Left ventricle myocardium inferior (tissue), 1 donor: ENCODE data around the gene SPTLC3. TPM values are rescaled to one million over a fixed set of nuclear protein-coding genes. Genes with fewer than 3 reads are reported as not detected.

Experiments used
- DNase-seq: peaks from one replicate; pipeline ENCODE4 v3.0.0-alpha.2; 2020
- H3K27ac ChIP-seq: fragments of 200-600 bp; replicated peaks from 2 replicates; pipeline ENCODE4 v1.8.0; 2021
- H3K27me3 ChIP-seq: fragments of 200-600 bp; 2 replicates; pipeline ENCODE4 v1.8.0; 2021; ENCODE audit warnings: low read depth
- H3K36me3 ChIP-seq: fragments of 200-600 bp; 2 replicates; pipeline ENCODE4 v1.8.0; 2021
- H3K4me1 ChIP-seq: fragments of 200-600 bp; 2 replicates; pipeline ENCODE4 v1.8.0; 2021
- H3K4me3 ChIP-seq: fragments of 200-600 bp; 2 replicates; pipeline ENCODE4 v1.8.0; 2021; ENCODE audit warnings: mild to moderate bottlenecking, moderate library complexity
- H3K9me3 ChIP-seq: fragments of 200-600 bp; replicated peaks from 2 replicates; pipeline ENCODE4 v1.8.0; 2021
- CTCF ChIP-seq: fragments of 200-600 bp; IDR thresholded peaks from 2 replicates; pipeline ENCODE4 v1.8.0; 2021; ENCODE audit warnings: antibody characterized with exemption, mild to moderate bottlenecking, borderline replicate concordance
- intact Hi-C: fragments of 100-400 bp; cut with micrococcal nuclease; formaldehyde crosslinking; loops from one replicate; pipeline ENCODE4 v1.11.0; 2022
- total RNA-seq: library from RNA; stranded (reverse); fragmentation: NEBNext Ultra II Directional; extraction: Animal tissue kit (Norgen Biotek cat#: 25700); gene quantifications from one replicate; pipeline ENCODE4 v1.2.1, GENCODE V29; 2021
- donor health status: DM: no; HTN: yes; CAD: no; lungs with severe emphysema.

SPTLC3 gene
- total RNA-seq, 1 donor from 2014 or later = 9.0 TPM

DNA sequence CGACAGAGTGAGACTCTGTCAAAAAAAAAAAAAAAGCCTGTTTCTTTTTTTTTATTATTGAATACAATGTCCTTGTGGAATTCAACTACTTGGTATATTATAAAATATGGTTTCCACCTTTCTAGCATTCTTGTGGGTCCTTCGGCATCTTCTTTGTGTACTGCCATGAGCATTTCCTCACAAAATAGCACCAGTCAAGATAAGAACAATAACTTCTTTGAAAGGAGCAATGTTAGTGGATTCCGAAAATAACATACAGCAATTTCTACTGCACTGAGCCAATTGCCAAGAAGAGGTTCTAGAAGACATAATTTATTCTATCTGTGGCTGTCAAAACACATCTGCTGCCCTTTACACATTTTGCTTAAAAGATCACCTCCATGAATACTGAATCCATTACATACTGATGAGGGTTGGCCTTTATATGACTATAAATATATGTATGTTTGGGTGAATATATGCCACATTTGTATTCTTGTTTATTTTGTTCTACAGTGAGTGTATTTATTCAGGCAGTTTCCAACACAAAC, 19.1 kb upstream of the SPTLC3 start:
- H3K36me3 ChIP-seq = no peaks in the 10 kb centered on the region
- peaks cover 6% of the 10 kb centered on the region for H3K27me3 ChIP-seq
- no peak overlapping the region for H3K4me3 ChIP-seq
- DNase-seq = no peak
- H3K4me1 ChIP-seq = no peaks in the 10 kb centered on the region
- intact Hi-C loops = no loop called here
- H3K27ac ChIP-seq = no peak overlapping the region
- TF ChIP-seq CTCF = no peak
- no peaks in the 10 kb centered on the region for H3K9me3 ChIP-seq

DNA sequence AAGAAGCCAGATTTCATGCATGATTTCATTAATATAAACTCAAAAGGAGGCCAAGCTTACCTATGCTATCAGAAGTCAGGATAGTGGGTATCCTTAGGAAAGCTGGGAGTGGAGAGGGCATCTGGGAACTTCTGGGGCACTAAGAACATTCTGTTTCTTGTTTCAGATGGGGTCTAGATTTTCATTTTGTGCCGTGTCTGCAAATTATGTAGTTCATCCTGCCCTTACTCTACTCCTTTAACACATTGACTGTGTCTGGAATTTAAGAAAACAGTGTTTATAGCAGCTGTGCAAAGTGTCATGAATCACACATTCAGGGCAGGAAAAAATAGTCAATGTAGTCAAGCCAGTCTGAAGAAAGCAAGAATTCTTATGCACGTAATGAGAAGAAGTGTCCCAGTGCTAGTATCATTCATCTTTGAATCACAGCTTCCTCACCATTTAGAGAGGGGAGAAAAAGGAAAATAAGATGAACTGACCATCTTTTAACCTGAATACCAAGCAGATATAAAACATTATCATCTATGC, 11.6 kb upstream of the SPTLC3 start:
- no peak for DNase-seq
- TF ChIP-seq CTCF = no peak
- intact Hi-C loops = no loop called here
- no peak overlapping the region for H3K27ac ChIP-seq
- H3K4me3 ChIP-seq = no peak overlapping the region
- no peaks in the 10 kb centered on the region for H3K9me3 ChIP-seq
- no peaks in the 10 kb centered on the region for H3K4me1 ChIP-seq
- H3K36me3 ChIP-seq = no peaks in the 10 kb centered on the region
- H3K27me3 ChIP-seq = no peaks in the 10 kb centered on the region

GRCh38 chr20:12998046-12998445, 10.7 kb upstream of the SPTLC3 start:
- Histone ChIP-seq H3K4me1 (no peaks in the 10 kb centered on the region), H3K4me3 (no peak overlapping the region), H3K9me3 (no peaks in the 10 kb centered on the region), H3K27me3 (no peaks in the 10 kb centered on the region), H3K36me3 (no peaks in the 10 kb centered on the region), H3K27ac (no peak overlapping the region)
- DNase-seq = no peak
- intact Hi-C loops = no loop called here
- TF ChIP-seq CTCF = no peak

DNA sequence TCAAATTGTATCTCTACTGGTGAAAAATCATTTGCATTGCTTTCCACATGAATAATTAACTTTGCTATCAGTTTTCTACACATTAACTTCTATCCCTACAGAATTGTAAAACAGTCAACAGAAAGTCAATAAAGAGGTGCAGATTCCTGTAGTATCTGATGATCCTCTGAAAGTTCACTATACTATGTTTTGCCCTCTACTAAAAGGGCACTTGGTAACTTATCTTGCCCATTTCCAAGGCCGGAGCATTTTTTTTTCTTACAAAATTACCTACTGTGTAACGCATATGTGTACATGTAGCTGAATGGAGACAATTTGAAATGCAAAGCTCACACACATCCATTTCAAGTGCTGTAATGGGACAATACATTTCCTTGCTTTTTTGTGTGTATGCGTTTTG, 9.6 kb upstream of the SPTLC3 start:
- Histone ChIP-seq H3K36me3 (no peaks in the 10 kb centered on the region), H3K27ac (no peak overlapping the region), H3K4me3 (no peak overlapping the region), H3K9me3 (no peaks in the 10 kb centered on the region), H3K4me1 (no peaks in the 10 kb centered on the region), H3K27me3 (no peaks in the 10 kb centered on the region)
- intact Hi-C loops = no loop called here
- DNase-seq = no peak
- TF ChIP-seq CTCF = no peak

DNA sequence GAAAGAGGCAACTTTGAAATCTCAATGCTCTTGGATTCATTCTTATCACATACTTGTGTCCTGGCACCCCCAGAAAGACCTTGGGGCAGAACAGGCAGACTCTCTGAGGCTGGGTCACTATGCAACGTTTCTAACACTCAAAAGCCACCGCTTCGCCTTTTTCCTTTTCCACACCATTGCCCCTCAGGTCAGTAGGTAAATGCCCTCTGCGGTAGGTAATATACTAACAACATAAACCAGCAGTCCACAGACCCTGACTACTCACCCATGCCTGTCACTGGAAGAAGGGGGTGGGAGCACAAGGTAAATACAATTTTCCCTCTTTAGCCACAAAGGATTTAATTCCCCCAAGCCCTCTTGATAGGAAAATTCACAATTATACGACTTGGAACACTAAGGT, 6.5 kb upstream of the SPTLC3 start:
- no peak for DNase-seq
- Histone ChIP-seq H3K27ac (no peak overlapping the region), H3K9me3 (no peaks in the 10 kb centered on the region), H3K4me3 (no peak overlapping the region), H3K36me3 (no peaks in the 10 kb centered on the region), H3K4me1 (no peaks in the 10 kb centered on the region), H3K27me3 (no peaks in the 10 kb centered on the region)
- TF ChIP-seq CTCF = no peak
- intact Hi-C loops = no loop called here

DNA sequence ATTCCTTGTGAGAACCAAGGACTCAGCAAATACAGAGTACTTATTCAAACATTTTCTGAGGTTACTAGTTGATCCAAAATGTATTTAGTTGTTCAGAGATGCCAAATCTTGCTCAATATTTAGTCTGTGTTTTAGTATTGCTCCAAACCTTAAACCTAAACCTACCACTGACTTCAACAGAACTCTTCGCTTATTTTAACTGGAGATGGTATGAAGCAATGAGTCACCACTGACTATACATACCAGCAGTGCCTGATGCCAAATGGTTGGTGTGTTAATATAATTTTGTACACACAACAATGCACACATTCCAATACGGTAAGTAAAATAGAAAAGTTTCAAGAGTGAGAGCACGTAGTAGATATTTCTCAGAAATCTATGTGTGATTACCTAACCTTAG, 1.9 kb upstream of the SPTLC3 start:
- no peak for DNase-seq
- H3K27me3 ChIP-seq = no peaks in the 10 kb centered on the region
- intact Hi-C loops = no loop called here
- no peak overlapping the region for H3K4me3 ChIP-seq
- peaks cover 25% of the 10 kb centered on the region for H3K4me1 ChIP-seq
- TF ChIP-seq CTCF = no peak
- H3K36me3 ChIP-seq = no peaks in the 10 kb centered on the region
- H3K27ac ChIP-seq = no peak overlapping the region
- H3K9me3 ChIP-seq = no peaks in the 10 kb centered on the region
